GM18499 (cell line): Measurements from ENCODE around the gene PPARD.
"Not testable (repeated sequence)": the region's sequence is repeated elsewhere in the genome, so short reads cannot be mapped to it uniquely, and the experiment has no call there.

Experiments
- ATAC-seq: cut with Tn5 transposase; IDR thresholded peaks from one replicate; pipeline ENCODE4 v1.9.1; 2021; ENCODE audit warnings: moderate number of reproducible peaks; ENCODE audit not compliant: insufficient read depth, unreplicated experiment

The PPARD gene

DNA sequence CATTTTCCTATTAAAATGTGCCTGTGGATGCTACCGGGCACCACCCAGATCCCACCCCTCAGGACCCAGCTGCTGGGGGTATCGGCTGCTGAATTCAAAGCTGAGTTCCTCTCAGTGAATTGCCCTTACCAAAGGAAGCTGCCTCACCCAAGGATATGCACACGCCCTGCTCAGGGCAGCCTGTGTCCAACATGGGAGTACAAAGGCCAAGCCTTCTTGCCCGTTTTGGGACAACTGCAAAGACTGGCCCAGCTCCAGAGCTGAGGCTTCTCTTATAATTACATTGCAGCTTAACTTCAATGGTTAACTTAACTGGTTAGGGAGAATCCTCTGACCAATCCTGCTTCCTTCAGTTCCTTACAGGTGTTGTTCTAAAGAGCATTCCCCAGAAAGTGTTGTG, 89.9 kb downstream of the PPARD start:
- ATAC-seq: no peak

DNA sequence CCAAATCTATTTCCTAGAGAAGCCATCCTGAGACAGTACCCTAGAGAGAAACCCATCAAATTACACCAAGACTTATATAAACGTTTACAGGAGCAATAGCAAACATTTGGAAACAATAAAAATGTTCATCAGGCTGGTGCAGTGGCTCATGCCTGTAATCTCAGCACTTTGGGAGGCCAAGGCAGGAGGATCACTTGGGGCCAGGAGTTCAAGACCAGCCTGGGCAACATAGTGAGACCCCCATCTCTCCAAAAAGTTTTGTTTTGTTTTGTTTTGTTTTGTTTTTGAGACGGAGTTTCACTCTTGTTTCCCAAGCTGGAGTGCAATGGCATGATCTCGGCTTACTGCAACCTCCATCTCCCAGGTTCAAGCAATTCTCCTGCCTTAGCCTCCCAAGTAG, 90.3 kb downstream of the PPARD start:
- not testable (repeated sequence) for ATAC-seq

DNA sequence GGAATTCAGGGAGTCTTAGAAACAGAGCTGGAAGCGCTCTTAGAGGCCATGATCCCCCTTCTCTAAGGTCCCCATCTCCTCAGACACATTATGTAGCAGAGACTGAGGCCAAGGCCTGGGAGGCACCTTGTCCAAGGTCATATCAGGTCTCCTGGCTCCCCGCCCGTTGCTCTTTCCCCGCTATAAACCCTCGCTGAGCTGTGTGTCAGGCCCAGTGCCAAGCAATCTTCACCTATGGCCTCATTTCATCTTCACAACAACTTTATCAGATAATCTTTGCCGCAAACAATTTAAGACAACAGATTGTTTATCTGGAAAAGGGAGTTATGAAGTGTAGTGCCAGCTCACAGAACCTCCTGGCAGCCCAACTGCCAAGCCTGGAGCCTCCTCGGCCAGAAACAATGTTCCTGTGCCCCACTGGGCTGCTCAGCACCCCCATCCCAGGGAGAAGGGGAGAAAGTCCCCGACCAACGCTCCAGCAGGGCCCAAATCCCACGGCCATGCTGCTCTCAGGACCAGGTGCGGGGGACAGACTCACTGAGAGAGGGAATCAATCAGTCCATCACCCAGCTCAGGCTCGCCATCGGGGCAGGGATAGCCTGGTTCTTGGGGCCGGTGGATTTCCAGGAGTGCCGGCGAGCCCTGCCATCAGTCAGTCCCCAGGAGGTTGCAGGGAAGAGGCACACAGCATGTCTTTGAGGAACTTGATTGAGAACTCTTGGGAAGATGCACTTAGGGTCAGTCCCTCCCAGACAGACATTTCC, 92.9 kb downstream of the PPARD start:
- ATAC-seq: no peak

DNA sequence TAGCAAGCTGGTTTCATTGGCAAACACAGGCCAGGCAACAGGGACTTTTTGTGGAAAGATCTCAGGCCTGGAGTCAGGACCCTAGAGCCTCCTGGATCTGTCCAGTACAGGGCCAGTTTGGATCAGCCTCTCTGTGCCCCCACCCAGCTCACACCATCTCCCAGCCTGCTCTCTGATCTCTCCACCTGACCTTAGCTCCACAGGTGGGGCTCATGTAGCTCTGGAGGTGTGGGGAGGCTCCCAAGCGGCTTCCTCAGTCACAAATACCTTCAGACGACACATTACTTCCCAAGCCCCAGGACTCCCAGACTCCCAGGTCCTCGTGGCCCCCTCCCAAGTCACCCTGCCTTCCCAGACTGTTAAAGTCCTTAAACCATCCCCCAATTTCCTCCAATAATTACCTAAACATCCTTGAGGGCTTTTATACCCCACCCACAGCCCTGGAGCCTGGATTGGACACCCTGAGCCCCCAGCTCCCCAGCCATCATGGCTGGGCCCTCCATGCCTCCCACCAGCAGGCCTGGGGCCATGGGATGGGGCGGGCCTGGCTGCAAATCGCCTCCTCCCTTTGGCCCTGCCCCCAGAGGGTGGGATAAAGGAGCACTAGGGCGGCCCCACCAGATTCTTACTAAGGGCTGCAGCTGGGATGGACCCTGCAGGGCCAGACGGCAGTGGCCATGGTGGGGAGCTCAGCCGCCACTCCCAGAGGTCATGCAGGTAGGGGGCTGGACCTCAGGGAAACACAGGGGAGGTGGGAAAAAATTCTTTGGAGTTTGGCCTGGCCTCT, 93.9 kb downstream of the PPARD start:
- no peak for ATAC-seq

DNA sequence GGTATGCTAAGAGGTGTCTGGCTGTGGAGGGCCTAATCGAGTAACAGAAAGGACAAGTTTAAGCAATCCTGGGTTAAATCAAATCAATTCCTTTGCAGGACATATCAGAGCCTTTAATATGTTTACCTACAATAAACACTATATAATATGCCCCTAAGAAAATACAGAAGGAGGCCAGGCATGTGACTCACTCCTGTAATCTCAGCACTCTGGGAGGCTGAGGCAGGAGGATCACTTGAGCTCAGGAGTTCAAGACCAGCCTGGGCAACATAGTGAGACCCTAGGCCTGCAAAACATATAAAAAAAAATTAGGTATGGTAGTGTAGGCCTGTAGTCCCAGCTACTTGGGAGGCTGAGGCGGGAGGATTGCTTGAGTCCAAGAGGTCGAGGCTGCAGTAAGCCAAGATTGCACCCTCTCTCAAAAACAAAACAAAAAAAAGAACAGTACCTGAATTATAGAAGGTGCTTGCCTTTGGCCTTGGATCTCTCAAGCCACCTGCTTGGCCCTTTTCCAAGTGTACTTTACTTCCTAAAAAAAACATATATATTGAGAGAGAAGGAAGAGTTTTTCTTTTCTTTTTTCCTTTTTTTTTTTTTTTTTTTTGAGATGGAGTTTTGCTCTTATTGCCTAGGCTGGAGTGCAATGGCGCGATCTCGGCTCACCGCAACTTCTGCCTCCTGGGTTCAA, 96.2 kb downstream of the PPARD start:
- not testable (repeated sequence) for ATAC-seq

DNA sequence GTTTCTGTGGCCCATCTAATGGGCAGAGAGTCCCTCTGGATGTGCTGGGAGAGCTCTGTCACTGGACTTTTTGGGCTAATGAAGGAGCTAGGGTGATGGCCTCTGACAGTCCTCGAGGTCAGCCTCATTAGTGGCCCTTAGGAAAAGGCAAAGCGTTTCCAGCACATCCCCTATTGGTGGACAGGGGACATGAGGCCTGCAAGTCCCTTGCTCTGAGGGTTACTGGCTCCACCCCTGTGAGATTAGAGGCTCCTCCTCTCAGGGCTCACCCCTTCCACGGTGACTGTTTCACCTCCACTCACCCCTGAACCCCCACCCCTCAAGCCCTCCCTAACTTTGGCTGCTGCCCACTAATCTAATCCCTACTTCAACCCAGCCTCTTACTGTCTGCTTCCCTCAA, 97.0 kb downstream of the PPARD start:
- no peak for ATAC-seq

DNA sequence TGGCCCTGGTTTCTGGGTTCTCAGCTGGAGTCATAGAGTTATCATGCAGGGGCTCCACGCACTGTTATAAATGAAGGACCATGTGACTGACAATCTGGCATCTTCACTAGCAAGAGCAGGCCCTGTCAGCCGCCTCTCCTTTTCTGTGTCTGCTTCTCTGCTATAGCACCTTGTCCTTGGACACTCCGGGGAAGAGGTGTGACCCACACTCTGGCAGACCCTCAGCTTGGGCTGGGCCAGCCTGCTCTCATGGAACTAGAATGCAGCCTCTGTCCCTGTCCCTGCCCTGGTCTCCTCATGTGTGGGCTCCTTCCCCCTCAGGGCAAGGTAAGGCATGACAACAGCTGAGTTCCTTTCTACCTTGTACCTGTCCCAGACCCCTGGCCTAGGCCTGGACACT, 98.8 kb downstream of the PPARD start:
- ATAC-seq: no peak

DNA sequence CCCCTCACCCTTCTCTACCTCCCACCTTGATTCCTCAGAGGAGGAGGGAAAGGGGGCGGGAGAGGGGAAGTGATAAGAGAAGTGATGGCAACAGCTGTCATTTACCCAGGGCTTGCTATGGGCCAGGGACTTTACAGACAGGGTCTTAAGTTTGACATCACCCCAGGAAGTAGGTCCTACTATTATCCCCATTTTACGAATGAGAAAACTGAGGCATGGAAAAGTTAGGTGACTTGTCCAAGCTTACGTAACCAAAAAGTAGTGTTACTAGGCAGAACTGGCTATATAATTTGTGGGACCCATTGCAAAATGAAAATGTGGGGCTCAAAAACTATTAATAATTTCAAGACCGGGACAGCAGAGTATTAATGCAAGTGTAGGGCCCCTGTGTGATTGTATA, 99.3 kb downstream of the PPARD start:
- no peak for ATAC-seq

DNA sequence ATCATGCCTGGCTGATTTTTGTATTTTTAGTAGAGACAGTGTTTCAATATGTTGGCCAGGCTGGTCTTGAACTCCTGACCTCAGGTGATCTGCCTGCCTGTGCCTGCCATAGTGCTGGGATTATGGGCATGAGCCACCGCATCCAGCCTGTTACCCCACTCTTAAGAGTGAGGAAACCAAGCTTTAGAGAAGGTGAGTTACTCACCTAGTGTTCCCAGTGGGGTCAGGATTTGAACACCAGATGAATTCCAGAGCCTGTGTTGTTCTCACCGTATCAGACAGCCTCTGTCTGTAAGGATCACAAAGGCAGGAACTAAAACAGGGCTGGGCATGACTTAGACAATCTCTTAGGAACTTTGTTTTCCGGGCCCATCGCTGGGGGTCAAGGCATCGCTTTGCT, 100.3 kb downstream of the PPARD start:
- ATAC-seq: no peak

DNA sequence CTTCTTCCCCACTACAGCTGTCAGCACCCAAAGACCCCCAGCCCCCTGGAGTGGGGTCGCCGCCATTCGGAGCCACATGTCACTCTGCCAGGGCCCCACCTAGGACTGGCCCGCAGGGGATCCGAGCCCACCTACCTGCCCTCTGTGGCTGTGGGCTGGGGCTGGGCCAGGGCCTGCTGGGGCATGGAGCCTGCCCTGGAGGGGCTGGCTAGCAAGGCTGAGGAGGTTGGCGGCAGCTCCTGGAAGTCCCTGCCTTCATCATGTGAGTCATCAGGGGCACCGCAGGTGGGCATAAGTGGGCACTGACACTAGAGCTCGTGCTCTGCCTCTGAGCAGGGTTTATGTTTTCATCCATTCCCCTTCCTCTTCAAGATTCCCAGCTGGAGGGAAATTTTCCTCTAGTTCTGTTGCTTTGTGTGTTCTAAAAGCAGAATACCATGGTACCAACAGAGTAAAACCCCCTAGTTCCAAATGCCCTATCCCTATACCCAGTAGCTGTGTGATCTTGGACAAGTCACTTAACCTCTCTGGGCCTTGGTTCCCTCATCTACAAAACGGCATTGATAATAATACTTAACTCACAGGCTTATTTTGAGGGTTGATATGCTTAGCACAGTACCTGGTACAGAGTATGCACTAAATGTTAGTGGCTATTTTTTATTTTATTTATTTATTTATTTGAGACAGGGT, 101.1 kb downstream of the PPARD start:
- no peak for ATAC-seq

DNA sequence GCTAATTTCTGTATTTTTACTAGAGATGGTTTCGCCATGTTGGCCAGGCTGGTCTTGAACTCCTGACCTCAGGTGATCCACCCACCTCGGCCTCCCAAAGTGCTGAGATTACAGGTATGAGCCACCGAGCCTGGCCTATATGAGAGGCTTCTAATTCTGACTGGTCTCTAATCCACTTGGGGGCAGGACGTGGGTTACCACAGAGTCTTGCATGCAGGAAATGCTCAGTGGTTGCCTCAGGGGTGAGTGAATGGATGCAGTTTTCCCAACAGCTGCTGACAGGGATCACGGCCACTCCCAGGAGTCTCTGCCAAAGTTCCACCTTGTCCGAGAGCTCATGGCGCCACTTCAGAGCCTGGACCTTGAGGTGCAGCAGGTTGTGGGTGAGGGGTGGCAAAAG, 103.3 kb downstream of the PPARD start:
- no peak for ATAC-seq

DNA sequence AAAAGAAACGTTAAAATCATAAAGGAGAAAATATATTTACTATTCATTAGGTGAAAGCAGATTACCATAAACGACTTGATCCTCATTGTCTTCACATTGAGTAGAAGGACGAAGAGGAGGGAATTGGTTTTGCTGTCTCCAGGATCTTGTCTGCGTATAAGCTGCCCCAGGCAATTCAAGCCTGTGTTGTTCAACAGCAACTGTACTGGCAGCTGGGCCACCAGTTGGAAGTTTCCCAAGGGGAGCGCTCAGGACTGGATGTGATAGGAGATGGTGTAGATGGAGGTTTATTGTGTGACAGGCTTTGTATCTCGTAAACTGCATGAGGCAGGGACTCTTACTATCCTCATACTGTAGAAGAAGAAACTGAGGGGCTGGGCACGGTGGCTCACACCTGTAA, 105.8 kb downstream of the PPARD start:
- no peak for ATAC-seq

DNA sequence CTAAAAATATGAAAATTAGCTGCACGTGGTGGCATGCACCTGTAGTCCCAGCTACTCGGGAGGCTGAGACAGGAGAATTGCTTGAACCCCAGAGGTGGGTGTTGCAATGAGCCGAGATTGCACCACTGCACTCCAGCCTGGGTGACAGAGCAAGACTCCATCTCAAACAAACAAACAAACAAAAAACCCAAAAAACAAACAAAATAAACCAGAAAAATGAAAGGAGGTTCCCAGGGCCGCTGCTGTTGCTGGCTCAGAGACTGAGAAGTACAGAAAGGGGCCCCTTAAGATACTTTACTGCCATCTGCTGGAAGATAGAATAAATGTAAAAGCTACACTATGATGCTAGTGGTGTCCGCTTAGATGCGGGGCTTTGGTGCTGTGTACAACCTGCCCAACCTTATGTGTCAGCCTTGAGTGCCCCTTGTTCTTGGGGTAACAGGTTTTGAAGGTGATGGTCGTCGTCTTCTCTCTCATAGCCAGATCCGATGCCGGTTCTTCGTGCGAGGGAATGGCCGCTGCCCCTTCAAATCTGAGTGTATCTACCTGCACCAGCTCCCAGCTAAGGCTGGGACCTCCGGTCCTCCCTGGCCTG, 107.0 kb downstream of the PPARD start:
- ATAC-seq: no peak

DNA sequence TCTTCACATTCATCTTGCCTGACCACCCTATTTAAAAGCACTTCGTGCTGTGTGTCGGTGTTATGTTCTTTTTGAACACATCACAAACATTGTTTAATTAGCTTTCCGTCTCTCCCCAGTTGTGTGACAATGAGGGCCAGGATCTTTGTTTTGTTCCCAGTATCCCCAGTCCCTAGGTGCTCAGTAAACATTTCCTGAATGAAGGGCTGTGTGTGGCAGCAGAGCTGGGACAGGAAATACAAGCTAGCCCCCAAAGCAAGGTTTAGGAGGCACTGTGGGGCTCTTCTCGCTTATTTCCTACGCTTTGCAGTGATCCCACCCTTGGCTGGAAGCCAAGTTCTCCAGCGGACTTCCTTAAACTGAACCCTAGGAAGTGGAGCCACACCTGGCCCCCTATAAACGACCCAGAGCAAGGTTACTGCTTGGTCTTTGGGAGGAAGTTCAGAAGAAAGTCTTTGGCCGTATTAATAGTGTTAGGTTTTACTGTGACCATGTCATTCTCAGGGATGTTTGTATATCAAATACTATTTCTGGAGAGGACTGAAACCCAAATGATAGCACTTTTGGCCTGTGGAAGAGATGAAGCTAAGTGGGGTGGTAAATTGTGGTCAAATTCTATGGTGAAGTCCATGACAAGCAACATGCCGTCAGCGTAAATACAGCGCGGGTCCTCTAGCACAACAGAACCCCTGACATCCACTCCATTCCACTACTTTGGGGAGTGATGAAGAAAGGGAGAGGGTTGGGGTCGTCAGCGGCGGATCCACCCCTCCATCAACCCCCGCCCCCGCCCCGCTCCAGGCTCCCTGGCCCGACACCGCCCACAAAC, 109.2 kb downstream of the PPARD start:
- ATAC-seq: no peak

DNA sequence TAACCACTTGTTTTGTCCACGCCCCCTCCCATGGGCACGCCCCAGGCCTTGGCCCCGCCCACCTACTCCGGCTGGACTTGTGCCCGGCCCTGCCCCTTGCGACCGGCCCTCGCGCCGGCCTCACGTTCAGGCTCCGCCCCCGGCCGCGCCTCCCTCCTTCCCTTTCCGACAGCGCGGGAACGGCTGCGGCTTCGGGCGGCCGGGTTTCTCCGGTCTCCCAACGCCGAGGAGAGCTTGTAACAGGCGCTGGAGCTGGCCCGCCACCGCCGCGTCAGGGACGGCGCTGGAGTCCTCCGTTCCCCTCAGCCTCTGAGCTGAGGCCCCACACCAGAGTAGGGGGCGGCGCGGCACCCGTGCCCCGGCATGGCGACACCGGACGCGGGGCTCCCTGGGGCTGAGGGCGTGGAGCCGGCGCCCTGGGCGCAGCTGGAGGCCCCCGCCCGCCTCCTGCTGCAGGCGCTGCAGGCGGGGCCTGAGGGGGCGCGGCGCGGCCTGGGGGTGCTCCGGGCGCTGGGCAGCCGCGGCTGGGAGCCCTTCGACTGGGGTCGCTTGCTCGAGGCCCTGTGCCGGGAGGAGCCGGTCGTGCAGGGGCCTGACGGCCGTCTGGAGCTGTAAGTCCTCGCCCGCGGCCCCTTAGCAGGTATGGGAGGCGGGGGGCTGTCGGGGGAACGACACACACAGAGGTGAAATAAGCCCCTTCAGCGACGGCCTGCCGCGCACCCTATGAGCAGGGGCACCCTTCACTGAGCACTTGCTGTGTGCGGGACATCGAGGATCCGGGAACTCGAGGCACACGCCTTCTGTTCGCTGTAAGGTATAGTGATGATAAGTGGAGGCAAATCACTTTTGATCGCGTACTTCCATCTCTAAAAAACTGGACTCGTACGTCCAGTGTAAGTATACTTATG, 110.1 kb downstream of the PPARD start, which contains the start of gene FANCE:
Gene FANCE (plus strand): TSS at position 156 of the 908 bp plus-strand sequence. CDS start 208 bp downstream, at position 364.
- ATAC-seq: peak; percentile 66

DNA sequence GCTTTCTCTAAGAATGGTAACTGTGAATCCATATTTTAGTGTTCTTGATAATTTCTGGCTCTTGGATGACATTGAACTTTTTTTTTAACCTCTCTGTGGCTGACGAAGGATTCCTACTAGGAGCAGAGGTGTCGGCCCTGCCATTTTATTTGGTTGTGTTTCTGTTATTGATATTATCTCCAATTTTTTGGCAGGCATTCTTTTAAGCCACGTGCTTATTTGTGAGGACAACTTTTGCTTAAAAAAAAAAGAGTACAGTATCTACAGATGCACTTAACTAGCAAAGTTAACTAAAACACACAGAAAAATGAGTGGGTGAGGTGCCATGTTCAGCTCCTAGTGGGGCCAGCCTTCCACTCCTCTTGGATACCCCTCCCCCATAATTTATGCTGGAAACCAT, 110.9 kb downstream of the PPARD start:
- ATAC-seq: no peak

DNA sequence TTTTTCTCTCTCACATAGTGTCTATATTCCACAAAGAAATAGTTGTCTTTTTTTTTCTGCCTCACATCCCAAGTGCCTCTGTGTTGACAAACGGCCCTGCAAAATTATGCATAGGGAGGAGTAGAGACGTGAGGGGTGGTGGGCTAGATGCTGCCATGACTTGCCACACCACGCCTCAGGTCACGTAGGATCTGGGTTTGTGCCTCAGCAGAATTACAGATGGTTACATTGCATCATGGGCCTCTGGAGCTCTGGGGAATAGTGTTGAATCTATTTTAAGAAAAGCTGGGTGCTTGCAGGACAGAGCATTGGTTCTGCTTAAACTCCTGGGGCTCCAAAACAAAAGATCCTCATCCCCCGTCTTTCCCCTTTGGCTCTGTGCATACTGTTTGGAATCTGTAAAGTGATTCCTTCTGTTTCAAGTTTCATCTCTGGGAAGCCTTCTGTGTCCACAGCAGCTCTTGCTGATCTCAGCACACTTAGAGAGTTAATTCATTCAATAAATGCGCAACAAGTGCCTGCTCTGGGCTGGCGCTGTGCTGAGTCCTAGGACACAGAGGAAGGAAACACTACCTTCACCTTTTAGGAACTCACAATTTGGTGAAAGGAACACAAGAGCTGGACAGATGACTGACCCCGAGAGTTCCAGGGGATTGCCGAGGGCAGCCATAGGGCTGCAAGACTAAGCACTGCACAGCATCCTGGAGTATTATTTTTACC, 112.2 kb downstream of the PPARD start:
- no peak for ATAC-seq

DNA sequence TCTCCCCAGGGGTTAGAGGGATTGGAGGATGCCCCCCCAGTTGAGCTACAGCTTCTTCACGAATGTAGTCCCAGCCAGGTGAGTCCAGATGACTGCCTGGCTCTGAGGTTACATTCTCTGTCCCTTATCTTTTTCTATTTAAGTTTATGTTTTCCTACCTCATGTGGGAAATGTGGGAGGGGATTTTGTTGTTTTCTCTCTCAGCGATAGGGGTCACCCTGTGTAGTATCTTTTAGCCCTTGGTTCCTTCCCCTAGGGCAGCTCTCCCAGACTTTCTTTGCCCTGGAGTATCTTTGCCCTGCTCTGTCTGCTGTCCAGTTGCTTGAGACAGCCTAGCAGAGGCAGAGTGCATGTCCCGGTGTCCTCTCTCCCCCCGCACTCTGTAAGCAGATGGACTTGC, 115.5 kb downstream of the PPARD start:
- no peak for ATAC-seq
